ENCODE data around the gene KRT24. TPM values are rescaled to one million over a fixed set of nuclear protein-coding genes. Genes with fewer than 3 reads are reported as not detected.

Gene KRT24
- total RNA-seq, 1 experiment from 2014 or later: not detected

GRCh38 chr17:40648384-40648968 lies 55.1 kb downstream of the KRT24 start:
- TF ChIP-seq EZH2 (IDR thresholded peaks at IDR 0.05; ENCODE audit: borderline replicate concordance, low read depth, low read length, poor library complexity, severe bottlenecking): no peak
- TF ChIP-seq CTCF (conservative IDR thresholded peaks at IDR 0.05; ENCODE audit: low read depth, low read length): no peak
- H3K4me3 ChIP-seq (ENCODE audit: low read depth, low read length, poor library complexity, severe bottlenecking): peak overlapping the region; percentile 74
- peaks cover 15% of the 10 kb centered on the region for H3K36me3 ChIP-seq (ENCODE audit: insufficient read depth, low read length, poor library complexity, severe bottlenecking)
- ChIA-PET POLR2A (ENCODE audit: low non-redundant PET) (no interaction called here), CTCF (no interaction called here)
- peak overlapping the region; percentile 99 for H3K27ac ChIP-seq (ENCODE audit: low read depth, low read length, poor library complexity, severe bottlenecking)
- H3K27me3 ChIP-seq (replicated peaks; ENCODE audit: insufficient read depth, low read depth, low read length, poor library complexity): no peaks in the 10 kb centered on the region
- H3K4me1 ChIP-seq (ENCODE audit: insufficient read depth, low read length, poor library complexity, severe bottlenecking): peaks cover 6% of the 10 kb centered on the region
- no peak for DNase-seq (ENCODE audit: low spot score)
- no TSS peak for BruUV-seq (replicated peaks)
- intact Hi-C loops (cut with micrococcal nuclease; ENCODE audit: unreplicated experiment): no loop called here
- no peaks in the 10 kb centered on the region for H3K9me3 ChIP-seq (ENCODE audit: low read depth, low read length, poor library complexity, severe bottlenecking)

Other genes with a start within 250 kb of the KRT24 start
- not detected in 2 replicates for gene TNS4, start 202.1 kb downstream of the KRT24 start, total RNA-seq (2021)
- gene CCR7, start 138.3 kb downstream of the KRT24 start, total RNA-seq (2021): 0.30 and 0.55 TPM in 2 replicates
- 91.4 and 108 TPM in 2 replicates for gene SMARCE1, start 55.9 kb downstream of the KRT24 start, total RNA-seq (2021)
- not detected in 2 replicates for gene KRT222, start 38.6 kb downstream of the KRT24 start, total RNA-seq (2021)
- gene KRT25, start 51.6 kb upstream of the KRT24 start, total RNA-seq (2021): 0.28 and 0.42 TPM in 2 replicates
- not detected in 2 replicates for gene KRT26, start 68.4 kb upstream of the KRT24 start, total RNA-seq (2021)
- not detected in 2 replicates for gene KRT27, start 78.8 kb upstream of the KRT24 start, total RNA-seq (2021)
- gene KRT28, start 96.2 kb upstream of the KRT24 start, total RNA-seq (2021): not detected in 2 replicates
- 35.0 and 36.2 TPM in 2 replicates for gene KRT10, start 118.9 kb upstream of the KRT24 start, total RNA-seq (2021)
- gene KRT12, start 163.5 kb upstream of the KRT24 start, total RNA-seq (2021): not detected in 2 replicates
- not detected in 2 replicates for gene KRT20, start 181.5 kb upstream of the KRT24 start, total RNA-seq (2021)
- gene KRT23, start 233.9 kb upstream of the KRT24 start, total RNA-seq (2021): not detected in 2 replicates

All from A673 (cell line).